ENCODE measurements around the gene PSMC5. TPM values are rescaled to one million over a fixed set of nuclear protein-coding genes. Genes with fewer than 3 reads are reported as not detected.
A peak's percentile ranks its signal among the peaks of the same experiment; 100 is the strongest.

PSMC5 gene
- total and polyA plus RNA-seq, 8 donors, result 36.5 to 154 (median 55.1) TPM

- Histone ChIP-seq H3K27me3 (no peaks in the 10 kb centered on the region), H3K36me3 (peaks cover 0 to 99% (median 66%) of the 10 kb centered on the region in 3 donors), H3K9me3 (no peaks in the 10 kb centered on the region), H3K27ac (no peak overlapping the region), H3K4me1 (peaks cover 0 to 7% (median 0%) of the 10 kb centered on the region in 3 donors), H3K4me3 (no peak overlapping the region)
- DNase-seq (no peak), FAIRE-seq (no peak), ATAC-seq (no peak)
- intact Hi-C loops (cut with DNase I), result no loop called here
- WGBS, 2 donors, result 84% methylated on average over 2 of the region's 2 CpGs
- TF ChIP-seq CTCF (IDR thresholded peaks at IDR 0.05), result no peak
Measured at GRCh38 chr17:63816123-63816522, 11.1 kb upstream of the PSMC5 start.

GRCh38 chr17:63816669-63817068, 10.6 kb upstream of the PSMC5 start:
- FAIRE-seq, result no peak

GRCh38 chr17:63817736-63818385, 9.4 kb upstream of the PSMC5 start:
- TF ChIP-seq CTCF (IDR thresholded peaks at IDR 0.05), result no peak
- Histone ChIP-seq H3K27me3 (no peaks in the 10 kb centered on the region), H3K4me3 (no peak overlapping the region), H3K36me3 (peaks cover 0 to 96% (median 57%) of the 10 kb centered on the region in 3 donors), H3K9me3 (no peaks in the 10 kb centered on the region), H3K27ac (no peak overlapping the region), H3K4me1 (peaks cover 0 to 7% (median 0%) of the 10 kb centered on the region in 3 donors)
- intact Hi-C loops (cut with DNase I), result no loop called here
- FAIRE-seq (no peak), DNase-seq (peak in 2 of 6 donors; percentile 14 to 46), ATAC-seq (no peak)
- WGBS, 2 donors, result 93 to 95% methylated on average over 27 of the region's 27 CpGs

More at GRCh38 chr17:63816669-63817068, 10.6 kb upstream of the PSMC5 start:
- no peak overlapping the region for H3K27ac ChIP-seq
- intact Hi-C loops (cut with DNase I), result no loop called here
- WGBS, 2 donors, result 85 to 89% methylated on average over 4 of the region's 4 CpGs
- DNase-seq, result no peak
- H3K36me3 ChIP-seq, result peaks cover 0 to 98% (median 66%) of the 10 kb centered on the region in 3 donors
- H3K27me3 ChIP-seq, result no peaks in the 10 kb centered on the region
- no peak for ATAC-seq
- peaks cover 0 to 7% (median 0%) of the 10 kb centered on the region in 3 donors for H3K4me1 ChIP-seq
- no peaks in the 10 kb centered on the region for H3K9me3 ChIP-seq
- H3K4me3 ChIP-seq, result no peak overlapping the region
- no peak for TF ChIP-seq CTCF (IDR thresholded peaks at IDR 0.05)

GRCh38 chr17:63819131-63819530, 8.1 kb upstream of the PSMC5 start:
- DNase-seq (no peak), FAIRE-seq (no peak), ATAC-seq (peak; percentile 30 to 70 (median 46))
- Histone ChIP-seq H3K4me1 (peaks cover 0 to 7% (median 0%) of the 10 kb centered on the region in 3 donors), H3K4me3 (no peak overlapping the region), H3K9me3 (no peaks in the 10 kb centered on the region), H3K27me3 (no peaks in the 10 kb centered on the region), H3K27ac (peak overlapping the region in 2 of 4 donors; percentile 58 to 63), H3K36me3 (peaks cover 0 to 94% (median 50%) of the 10 kb centered on the region in 3 donors)
- TF ChIP-seq CTCF (IDR thresholded peaks at IDR 0.05), result no peak
- 36 to 38% methylated on average over 6 of the region's 6 CpGs for WGBS, 2 donors
- intact Hi-C loops (cut with DNase I), result no loop called here
